Activated CD4-positive, alpha-beta T cell treated with anti-CD3 and anti-CD28 coated beads, Interleukin-10, Interleukin-2, amounts not matched to agents 100 ng/mL and 50 ng/mL, durations not matched to agents 16 hours and 8 hours (primary cell): ENCODE results near the gene B3GNT3.

Experiments
- DNase-seq: peaks from one replicate; pipeline ENCODE4 v3.0.0-alpha.2; 2020

The B3GNT3 gene

DNA sequence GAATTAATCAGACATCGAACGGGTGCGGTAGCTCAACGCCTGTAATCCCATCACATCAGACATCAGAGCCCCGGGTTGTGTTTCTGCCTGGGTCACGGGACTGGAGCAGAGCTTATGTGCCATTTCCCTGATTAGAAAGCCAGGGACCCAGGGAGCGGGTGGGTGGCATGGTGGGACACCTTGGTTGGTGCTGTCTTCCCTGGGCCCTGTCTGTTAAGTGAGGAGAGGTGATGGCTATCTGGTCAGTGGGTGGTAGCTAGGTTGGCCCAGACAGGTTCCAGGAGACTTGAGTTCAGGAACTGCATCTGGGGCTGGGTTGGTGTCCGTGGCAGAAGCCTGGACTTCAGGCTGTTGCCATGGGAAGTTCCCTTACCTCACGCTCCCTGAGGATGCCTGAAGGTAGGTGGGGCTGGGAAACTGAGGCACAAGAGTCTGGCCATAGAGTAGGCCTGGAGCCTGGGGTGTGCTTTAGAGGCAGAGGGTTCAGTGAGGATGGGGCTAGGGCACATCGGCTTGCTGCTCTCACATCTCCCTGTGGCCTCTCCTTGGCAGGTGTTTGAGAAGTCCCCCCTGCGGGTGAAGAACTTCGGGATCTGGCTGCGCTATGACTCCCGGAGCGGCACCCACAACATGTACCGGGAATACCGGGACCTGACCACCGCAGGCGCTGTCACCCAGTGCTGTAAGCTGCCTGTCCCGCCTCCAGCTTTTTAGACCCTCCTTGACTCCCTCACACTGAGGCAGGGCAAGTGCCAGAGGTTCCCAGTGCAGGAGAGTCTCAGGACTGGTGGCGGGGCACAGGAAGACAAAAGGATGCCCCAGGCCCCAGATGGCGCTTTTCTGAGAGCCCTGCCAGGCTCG lies 66.8 kb downstream of the B3GNT3 start:
- DNase-seq = no peak

DNA sequence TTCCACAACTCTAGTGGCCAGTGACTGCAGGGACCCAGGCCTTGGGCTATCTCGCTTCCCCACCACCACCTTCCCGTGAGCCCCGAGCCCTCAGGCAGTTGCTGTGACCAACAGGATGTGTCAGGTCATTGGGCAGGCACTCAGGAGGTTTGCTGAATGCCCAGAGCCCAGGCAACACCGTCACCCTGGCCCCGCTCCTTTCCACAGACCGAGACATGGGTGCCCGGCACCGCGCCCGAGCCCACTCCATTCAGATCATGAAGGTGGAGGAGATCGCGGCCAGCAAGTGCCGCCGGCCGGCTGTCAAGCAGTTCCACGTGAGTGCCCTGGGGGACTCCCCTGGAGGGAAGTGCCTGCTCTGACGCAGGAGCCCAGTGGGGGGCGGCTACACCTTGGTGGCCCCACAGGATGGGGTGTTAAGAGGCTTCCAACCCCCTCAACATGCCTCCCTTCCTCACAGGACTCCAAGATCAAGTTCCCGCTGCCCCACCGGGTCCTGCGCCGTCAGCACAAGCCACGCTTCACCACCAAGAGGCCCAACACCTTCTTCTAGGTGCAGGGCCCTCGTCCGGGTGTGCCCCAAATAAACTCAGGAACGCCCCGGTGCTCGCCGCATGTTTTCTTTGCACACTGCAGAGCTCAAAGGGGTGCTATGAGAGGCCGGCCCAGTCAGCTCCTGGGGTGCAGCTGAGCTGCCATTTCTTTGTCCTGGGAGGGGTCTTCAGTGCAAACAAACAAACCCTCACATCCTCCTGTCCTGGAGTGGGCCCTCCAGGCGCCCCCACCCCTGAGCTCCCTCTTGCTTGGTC lies 68.0 kb downstream of the B3GNT3 start:
- no peak for DNase-seq
